CD4-positive, alpha-beta memory T cell (primary cell): Measurements from ENCODE around the gene DTD2. TPM values are rescaled to one million over a fixed set of nuclear protein-coding genes. Genes with fewer than 3 reads are reported as not detected.
"Not testable (repeated sequence)": the region's sequence is repeated elsewhere in the genome, so short reads cannot be mapped to it uniquely, and the experiment has no call there.

ENCODE experiments used
- CTCF ChIA-PET: fragments of 350-600 bp; sonication (Branson Sonifier 250); formaldehyde crosslinking; loops from one replicate; lab custom pipeline; 2021; ENCODE audit warnings: inconsistent platforms; ENCODE audit not compliant: partially characterized antibody; lab: Charles Lee
- POLR2A ChIA-PET: fragments of 350-600 bp; sonication (Branson Sonifier 250); formaldehyde crosslinking; loops from one replicate; lab custom pipeline; 2021; ENCODE audit not compliant: partially characterized antibody; lab: Charles Lee
- DNase-seq, 5 donors: peaks; one replicate each; pipeline versions ENCODE4 v3.0.0 to v3.0.0-alpha.2; 2020 to 2022; ENCODE audit warnings: mixed read lengths in 1 of 5
- H3K27ac ChIP-seq: one replicate; pipeline ENCODE4 v1.7.0; 2013; ENCODE audit warnings: low read depth, low read length
- H3K27me3 ChIP-seq: 2 replicates; pipeline ENCODE4 v1.7.0; 2013; ENCODE audit warnings: mild to moderate bottlenecking, low read length, moderate library complexity; ENCODE audit not compliant: insufficient read depth
- H3K36me3 ChIP-seq: 2 replicates; pipeline ENCODE4 v1.7.0; 2013; ENCODE audit warnings: mild to moderate bottlenecking, low read length, moderate library complexity; ENCODE audit not compliant: insufficient read depth
- H3K4me1 ChIP-seq: 2 replicates; pipeline ENCODE4 v1.7.0; 2013; ENCODE audit warnings: mild to moderate bottlenecking, low read length, moderate library complexity; ENCODE audit not compliant: insufficient read depth
- H3K4me3 ChIP-seq, 2 donors: one replicate each; pipeline ENCODE4 v1.7.0; 2013; ENCODE audit warnings: low read length in 2 of 2, mild to moderate bottlenecking in 1 of 2
- H3K9me3 ChIP-seq, 2 donors: one replicate each; pipeline ENCODE4 v1.7.0; 2013; ENCODE audit warnings: low read length in 2 of 2, control low read depth in 1 of 2; ENCODE audit not compliant: control insufficient read depth in 1 of 2
- H3K27ac Mint-ChIP-seq, 7 donors: one replicate each; pipeline ENCODE4 v1.8.0; 2020 to 2021; ENCODE audit warnings: mixed read lengths in 7 of 7, mild to moderate bottlenecking in 6 of 7, inconsistent platforms in 3 of 7, moderate library complexity in 3 of 7
- H3K27me3 Mint-ChIP-seq, 2 donors: one replicate each; pipeline ENCODE4 v1.8.0; 2020 to 2021; ENCODE audit warnings: mixed read lengths in 2 of 2
- H3K36me3 Mint-ChIP-seq, 2 donors: one replicate each; pipeline ENCODE4 v1.8.0; 2020 to 2021; ENCODE audit warnings: mixed read lengths in 2 of 2, inconsistent platforms in 1 of 2, mild to moderate bottlenecking in 1 of 2
- H3K4me1 Mint-ChIP-seq, 4 donors: one replicate each; pipeline ENCODE4 v1.8.0; 2020 to 2021; ENCODE audit warnings: mixed read lengths in 4 of 4, mild to moderate bottlenecking in 1 of 4
- H3K4me3 Mint-ChIP-seq, 8 donors: one replicate each; pipeline ENCODE4 v1.8.0; 2020 to 2021; ENCODE audit warnings: mixed read lengths in 8 of 8, mild to moderate bottlenecking in 7 of 8, moderate library complexity in 6 of 8, inconsistent platforms in 3 of 8
- H3K9me3 Mint-ChIP-seq, 8 donors: one replicate each; pipeline ENCODE4 v1.8.0; 2020 to 2021; ENCODE audit warnings: mixed read lengths in 8 of 8, mild to moderate bottlenecking in 5 of 8, inconsistent platforms in 3 of 8, moderate library complexity in 1 of 8
- intact Hi-C: fragments of 100-400 bp; cut with micrococcal nuclease; formaldehyde crosslinking; loops from one replicate; pipeline ENCODE4 v1.15.1; 2023
- polyA plus RNA-seq, 2 donors: library from polyadenylated mRNA; unstranded; fragments of 300-500 nt; fragmentation: Illumina TruSeq; gene quantifications; one replicate each; pipeline ENCODE4 v1.2.3, GENCODE V29; 2021
- total RNA-seq, 2 experiments: library from RNA; stranded (reverse); gene quantifications; one replicate each; pipeline ENCODE4 v1.2.3, GENCODE V29; 2021

Gene DTD2
- total and polyA plus RNA-seq, 4 experiments from 2014 or later: 13.9 to 27.0 (median 17.7) TPM

GRCh38 chr14:31465111-31465510, 7.8 kb upstream of the DTD2 start:
- Histone ChIP-seq H3K36me3 (no peaks in the 10 kb centered on the region), H3K27ac (no peak overlapping the region), H3K4me3 (no peak overlapping the region), H3K9me3 (no peaks in the 10 kb centered on the region), H3K4me1 (no peaks in the 10 kb centered on the region), H3K27me3 (no peaks in the 10 kb centered on the region)
- Mint-ChIP-seq H3K4me3 (no peak overlapping the region), H3K36me3 (no peaks in the 10 kb centered on the region), H3K27me3 (peaks cover 0 to 3% of the 10 kb centered on the region in 2 donors), H3K9me3 (no peaks in the 10 kb centered on the region), H3K4me1 (no peaks in the 10 kb centered on the region), H3K27ac (peak overlapping the region in 1 of 7 donors; percentile 15)
- POLR2A ChIA-PET: no interaction called here
- CTCF ChIA-PET: no interaction called here
- intact Hi-C loops: no loop called here
- no peak for DNase-seq

GRCh38 chr14:31462450-31462849, 5.1 kb upstream of the DTD2 start:
- H3K36me3 ChIP-seq, H3K9me3 Mint-ChIP-seq, DNase-seq, H3K9me3 ChIP-seq, H3K36me3 Mint-ChIP-seq, H3K4me3 ChIP-seq, H3K27me3 ChIP-seq, H3K4me3 Mint-ChIP-seq, H3K27ac ChIP-seq, H3K27me3 Mint-ChIP-seq, intact Hi-C loops, H3K27ac Mint-ChIP-seq: not testable (repeated sequence)
- POLR2A ChIA-PET: interaction anchor here (1.3 kb wide), 1 partner anchor 42 kb away, joined by 3 read pairs; the partner anchor contains the start of gene HEATR5A
- peaks cover 13% of the 10 kb centered on the region for H3K4me1 ChIP-seq
- CTCF ChIA-PET: interaction anchor here (0.9 to 1.0 kb wide), 2 partner anchors 10 to 43 kb away, joined by 3 read pairs; no protein-coding TSS in a partner anchor
- H3K4me1 Mint-ChIP-seq: peaks cover 7 to 12% (median 11%) of the 10 kb centered on the region in 4 donors

- peaks cover 13% of the 10 kb centered on the region for H3K4me1 ChIP-seq
- H3K4me1 Mint-ChIP-seq: peaks cover 7 to 21% (median 15%) of the 10 kb centered on the region in 4 donors
- no peaks in the 10 kb centered on the region for H3K27me3 ChIP-seq
- intact Hi-C loops: no loop called here
- H3K9me3 ChIP-seq: no peaks in the 10 kb centered on the region
- DNase-seq: no peak
- peaks cover 0 to 6% of the 10 kb centered on the region in 2 donors for H3K36me3 Mint-ChIP-seq
- CTCF ChIA-PET: interaction anchor here (0.9 to 1.0 kb wide), 2 partner anchors 9 to 42 kb away, joined by 3 read pairs; no protein-coding TSS in a partner anchor
- no peak overlapping the region for H3K27ac Mint-ChIP-seq
- H3K36me3 ChIP-seq: no peaks in the 10 kb centered on the region
- no peak overlapping the region for H3K4me3 Mint-ChIP-seq
- H3K4me3 ChIP-seq: no peak overlapping the region
- POLR2A ChIA-PET: no interaction called here
- H3K27ac ChIP-seq: no peak overlapping the region
- H3K27me3 Mint-ChIP-seq: peaks cover 0 to 3% of the 10 kb centered on the region in 2 donors
- peaks cover 0 to 2% (median 0%) of the 10 kb centered on the region in 8 donors for H3K9me3 Mint-ChIP-seq
These were observed 4.2 kb upstream of the DTD2 start for GRCh38 chr14:31461545-31461944.

- intact Hi-C loops: loop anchor here (1.0 to 5.0 kb wide), 6 partner anchors 38 to 794 kb away; partner anchors contain the start of genes HEATR5A, HECTD1, NUBPL and RNU6-8
- ChIA-PET POLR2A (interaction anchor here (0.8 to 3.4 kb wide), 11 partner anchors 9 to 899 kb away, joined by 3 to 50 read pairs (median 3); partner anchors contain the start of genes G2E3, HEATR5A and HECTD1), CTCF (interaction anchor here (0.6 to 2.8 kb wide), 7 partner anchors 10 to 797 kb away, joined by 3 to 16 read pairs (median 4); partner anchors contain the start of gene HEATR5A)
- H3K27me3 ChIP-seq: no peaks in the 10 kb centered on the region
- peak overlapping the region; percentile 89 for H3K27ac ChIP-seq
- peaks cover 13% of the 10 kb centered on the region for H3K4me1 ChIP-seq
- peak overlapping the region in 1 of 2 donors; percentile 69 for H3K4me3 ChIP-seq
- H3K36me3 Mint-ChIP-seq: peaks cover 0 to 9% of the 10 kb centered on the region in 2 donors
- peak overlapping the region; percentile 86 to 98 (median 97) for H3K27ac Mint-ChIP-seq
- H3K4me1 Mint-ChIP-seq: peaks cover 13 to 34% (median 26%) of the 10 kb centered on the region in 4 donors
- H3K27me3 Mint-ChIP-seq: peaks cover 0 to 3% of the 10 kb centered on the region in 2 donors
- DNase-seq: no peak
- peaks cover 0 to 2% (median 0%) of the 10 kb centered on the region in 8 donors for H3K9me3 Mint-ChIP-seq
- H3K9me3 ChIP-seq: no peaks in the 10 kb centered on the region
- H3K36me3 ChIP-seq: no peaks in the 10 kb centered on the region
- peak overlapping the region; percentile 96 to 99 (median 97) for H3K4me3 Mint-ChIP-seq
These were observed 656 bp upstream of the DTD2 start for GRCh38 chr14:31457665-31458659.

- no peaks in the 10 kb centered on the region for H3K9me3 Mint-ChIP-seq
- H3K27ac Mint-ChIP-seq: no peak overlapping the region
- Histone ChIP-seq H3K4me1 (no peaks in the 10 kb centered on the region), H3K36me3 (peaks cover 7% of the 10 kb centered on the region), H3K27me3 (no peaks in the 10 kb centered on the region), H3K4me3 (no peak overlapping the region), H3K9me3 (no peaks in the 10 kb centered on the region), H3K27ac (no peak overlapping the region)
- no peaks in the 10 kb centered on the region for H3K27me3 Mint-ChIP-seq
- ChIA-PET CTCF (interaction anchor here (1.0 to 1.5 kb wide), 6 partner anchors 15 to 626 kb away, joined by 3 to 9 read pairs (median 4); partner anchors contain the start of gene HEATR5A), POLR2A (interaction anchor here (2.0 kb wide), 1 partner anchor 242 kb away, joined by 7 read pairs; the partner anchor contains the start of gene HECTD1)
- peaks cover 31 to 38% of the 10 kb centered on the region in 2 donors for H3K36me3 Mint-ChIP-seq
- H3K4me3 Mint-ChIP-seq: no peak overlapping the region
- intact Hi-C loops: no loop called here
- H3K4me1 Mint-ChIP-seq: peaks cover 3 to 4% (median 4%) of the 10 kb centered on the region in 4 donors
- peak in 3 of 5 donors; percentile 5 to 13 (median 12) for DNase-seq
These were observed 7.2 kb downstream of the DTD2 start for GRCh38 chr14:31449971-31450610.

GRCh38 chr14:31449136-31449535, 8.2 kb downstream of the DTD2 start:
- peaks cover 0 to under 1% (median 0%) of the 10 kb centered on the region in 8 donors for H3K9me3 Mint-ChIP-seq
- H3K36me3 Mint-ChIP-seq: peaks cover 33 to 40% of the 10 kb centered on the region in 2 donors
- ChIA-PET CTCF (interaction anchor here (0.9 to 1.5 kb wide), 7 partner anchors 14 to 627 kb away, joined by 3 to 9 read pairs (median 4); partner anchors contain the start of gene HEATR5A), POLR2A (interaction anchor here (0.9 to 2.0 kb wide), 2 partner anchors 9 to 241 kb away, joined by 4 to 7 read pairs; partner anchors contain the start of genes DTD2 and HECTD1)
- no peaks in the 10 kb centered on the region for H3K27me3 ChIP-seq
- no peak overlapping the region for H3K27ac ChIP-seq
- intact Hi-C loops: no loop called here
- H3K4me1 Mint-ChIP-seq: peaks cover 0 to 3% (median 0%) of the 10 kb centered on the region in 4 donors
- H3K4me3 Mint-ChIP-seq: no peak overlapping the region
- no peaks in the 10 kb centered on the region for H3K4me1 ChIP-seq
- no peaks in the 10 kb centered on the region for H3K27me3 Mint-ChIP-seq
- H3K4me3 ChIP-seq: no peak overlapping the region
- H3K27ac Mint-ChIP-seq: no peak overlapping the region
- DNase-seq: no peak
- H3K9me3 ChIP-seq: no peaks in the 10 kb centered on the region
- peaks cover 7% of the 10 kb centered on the region for H3K36me3 ChIP-seq
